SU-DHL-6 (cell line): Measurements from ENCODE around the gene FHOD3.
"Not testable (repeated sequence)": the region's sequence is repeated elsewhere in the genome, so short reads cannot be mapped to it uniquely, and the experiment has no call there.

Experiments
- H2AFZ ChIP-seq: fragments of 200-600 bp; sonication (generic); 2 replicates; pipeline ENCODE4 v1.6.1; 2014; ENCODE audit warnings: low read depth, mild to moderate bottlenecking, moderate library complexity, mixed read lengths, antibody characterized with exemption, low read length; ENCODE audit not compliant: severe bottlenecking
- H3F3A ChIP-seq: fragments of 200-600 bp; shearing (Covaris generic); 2 replicates; pipeline ENCODE4 v1.6.0; 2016; ENCODE audit warnings: antibody characterized with exemption, mild to moderate bottlenecking; ENCODE audit not compliant: insufficient read depth
- H3K27ac ChIP-seq: fragments of 200-600 bp; sonication (generic); 2 replicates; pipeline ENCODE4 v1.5.1; 2016; ENCODE audit warnings: low read depth, mild to moderate bottlenecking, low read length, moderate library complexity, mixed read lengths
- H3K27me3 ChIP-seq: fragments of 200-600 bp; sonication (generic), shearing (Covaris generic); 2 replicates; pipeline ENCODE4 v1.6.0; 2014; ENCODE audit warnings: mild to moderate bottlenecking, low read length
- H3K36me3 ChIP-seq: fragments of 200-600 bp; sonication (generic); 2 replicates; pipeline ENCODE4 v1.6.1; 2014; ENCODE audit warnings: mild to moderate bottlenecking, low read length, mixed read lengths
- H3K4me2 ChIP-seq: fragments of 300-600, 200-600 bp; shearing (Covaris generic), sonication (generic); 2 replicates; pipeline ENCODE4 v1.6.0; 2014; ENCODE audit warnings: low read length, low read depth, mild to moderate bottlenecking; ENCODE audit not compliant: poor library complexity, severe bottlenecking
- H3K4me3 ChIP-seq: fragments of 200-600 bp; sonication (generic); 2 replicates; pipeline ENCODE4 v1.5.1; 2014; ENCODE audit warnings: antibody characterized with exemption, low read length, mild to moderate bottlenecking, mixed read lengths; ENCODE audit not compliant: insufficient read depth, poor library complexity, severe bottlenecking
- H3K79me2 ChIP-seq: fragments of 200-600 bp; sonication (generic); 2 replicates; pipeline ENCODE4 v1.6.1; 2014; ENCODE audit warnings: mild to moderate bottlenecking, low read length, moderate library complexity; ENCODE audit not compliant: insufficient read depth
- H3K9ac ChIP-seq: fragments of 200-600 bp; sonication (generic); 2 replicates; pipeline ENCODE4 v1.7.0; 2014; ENCODE audit warnings: mild to moderate bottlenecking, low read length
- H3K9me2 ChIP-seq: fragments of 200-600 bp; sonication (generic); replicated peaks from 2 replicates; pipeline ENCODE4 v1.6.1; 2014; ENCODE audit warnings: low read length; ENCODE audit not compliant: insufficient read depth
- H3K9me3 ChIP-seq: fragments of 200-600 bp; sonication (generic); 2 replicates; pipeline ENCODE4 v1.6.1; 2014; ENCODE audit warnings: low read length, mixed read lengths; ENCODE audit not compliant: insufficient read depth
- H4K20me1 ChIP-seq: fragments of 200-600 bp; sonication (generic); 2 replicates; pipeline ENCODE4 v1.6.1; 2014; ENCODE audit warnings: low read depth, mild to moderate bottlenecking, antibody characterized with exemption, low read length, moderate library complexity, mixed read lengths
- EZH2phosphoT487 ChIP-seq: fragments of 200-600 bp; sonication (generic), shearing (Covaris generic); conservative IDR thresholded peaks from 2 replicates; pipeline ENCODE4 v1.6.1; 2018; ENCODE audit warnings: mild to moderate bottlenecking, antibody characterized with exemption, low read length, moderate library complexity, mixed read lengths
- TF ChIP-seq, protein P1 (sequence below): fragments of 200-600 bp; sonication (generic); IDR thresholded peaks from one replicate; pipeline ENCODE4 v1.5.1; 2017; ENCODE audit warnings: antibody characterized with exemption, mild to moderate bottlenecking, low read length, moderate library complexity; ENCODE audit not compliant: insufficient read depth, poor library complexity, severe bottlenecking

Gene FHOD3

GRCh38 chr18:36813101-36813775, 515.7 kb downstream of the FHOD3 start:
- Histone ChIP-seq H3K27ac (no peak overlapping the region), H3K36me3 (peaks cover 6% of the 10 kb centered on the region; the same call in 1 of the 2 replicates), H3K9me3 (no peaks in the 10 kb centered on the region), H3K27me3 (no peaks in the 10 kb centered on the region), H3K9me2 (no peaks in the 10 kb centered on the region), H3K9ac (no peak overlapping the region), H4K20me1 (no peaks in the 10 kb centered on the region), H2AFZ (no peak overlapping the region), H3K4me3 (no peak overlapping the region), H3K4me2 (no peak overlapping the region), H3F3A (no peaks in the 10 kb centered on the region; the same call in 1 of the 2 replicates), H3K79me2 (no peaks in the 10 kb centered on the region)
- TF ChIP-seq, protein P1, sequence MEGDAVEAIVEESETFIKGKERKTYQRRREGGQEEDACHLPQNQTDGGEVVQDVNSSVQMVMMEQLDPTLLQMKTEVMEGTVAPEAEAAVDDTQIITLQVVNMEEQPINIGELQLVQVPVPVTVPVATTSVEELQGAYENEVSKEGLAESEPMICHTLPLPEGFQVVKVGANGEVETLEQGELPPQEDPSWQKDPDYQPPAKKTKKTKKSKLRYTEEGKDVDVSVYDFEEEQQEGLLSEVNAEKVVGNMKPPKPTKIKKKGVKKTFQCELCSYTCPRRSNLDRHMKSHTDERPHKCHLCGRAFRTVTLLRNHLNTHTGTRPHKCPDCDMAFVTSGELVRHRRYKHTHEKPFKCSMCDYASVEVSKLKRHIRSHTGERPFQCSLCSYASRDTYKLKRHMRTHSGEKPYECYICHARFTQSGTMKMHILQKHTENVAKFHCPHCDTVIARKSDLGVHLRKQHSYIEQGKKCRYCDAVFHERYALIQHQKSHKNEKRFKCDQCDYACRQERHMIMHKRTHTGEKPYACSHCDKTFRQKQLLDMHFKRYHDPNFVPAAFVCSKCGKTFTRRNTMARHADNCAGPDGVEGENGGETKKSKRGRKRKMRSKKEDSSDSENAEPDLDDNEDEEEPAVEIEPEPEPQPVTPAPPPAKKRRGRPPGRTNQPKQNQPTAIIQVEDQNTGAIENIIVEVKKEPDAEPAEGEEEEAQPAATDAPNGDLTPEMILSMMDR: no peak
- no peak for TF ChIP-seq EZH2phosphoT487

- H2AFZ ChIP-seq: no peak overlapping the region
- no peak overlapping the region for H3K27ac ChIP-seq
- H3F3A ChIP-seq: no peaks in the 10 kb centered on the region; the same call in 1 of the 2 replicates
- H3K9ac ChIP-seq: no peak overlapping the region
- no peak overlapping the region for H3K4me2 ChIP-seq
- no peak overlapping the region for H3K4me3 ChIP-seq
- no peaks in the 10 kb centered on the region for H3K9me3 ChIP-seq
- TF ChIP-seq EZH2phosphoT487: no peak
- TF ChIP-seq, protein P1: no peak
- H3K79me2 ChIP-seq: no peaks in the 10 kb centered on the region
- peaks cover 6% of the 10 kb centered on the region; the same call in 1 of the 2 replicates for H3K36me3 ChIP-seq
- H3K27me3 ChIP-seq: no peaks in the 10 kb centered on the region
- no peaks in the 10 kb centered on the region for H3K9me2 ChIP-seq
- H4K20me1 ChIP-seq: no peaks in the 10 kb centered on the region
Observed at GRCh38 chr18:36813824-36814223, 516.3 kb downstream of the FHOD3 start.

- TF ChIP-seq, protein P1: no peak
- TF ChIP-seq EZH2phosphoT487: no peak
- Histone ChIP-seq H3K9me2 (no peaks in the 10 kb centered on the region), H3K79me2 (no peaks in the 10 kb centered on the region), H2AFZ (no peak overlapping the region), H3K4me3 (no peak overlapping the region), H3K27ac (no peak overlapping the region), H3K9me3 (no peaks in the 10 kb centered on the region), H3K27me3 (no peaks in the 10 kb centered on the region), H3K9ac (no peak overlapping the region), H3F3A (no peaks in the 10 kb centered on the region; the same call in 1 of the 2 replicates), H3K36me3 (peaks cover 6% of the 10 kb centered on the region; the same call in 1 of the 2 replicates), H4K20me1 (no peaks in the 10 kb centered on the region), H3K4me2 (no peak overlapping the region)
Observed at GRCh38 chr18:36814994-36815393, 517.5 kb downstream of the FHOD3 start.

GRCh38 chr18:36816096-36816495, 518.6 kb downstream of the FHOD3 start:
- not testable (repeated sequence) for H3K4me2 ChIP-seq, H3K27ac ChIP-seq, H4K20me1 ChIP-seq, H3K9me3 ChIP-seq, H2AFZ ChIP-seq, H3K36me3 ChIP-seq, H3K9me2 ChIP-seq, H3K9ac ChIP-seq, H3F3A ChIP-seq, H3K79me2 ChIP-seq, H3K27me3 ChIP-seq, H3K4me3 ChIP-seq
